ENCODE measurements around the gene KIAA0825. TPM values are rescaled to one million over a fixed set of nuclear protein-coding genes. Genes with fewer than 3 reads are reported as not detected.

The KIAA0825 gene
- total RNA-seq, 2 experiments from 2014 or later, result 0.19 to 0.32 TPM

DNA sequence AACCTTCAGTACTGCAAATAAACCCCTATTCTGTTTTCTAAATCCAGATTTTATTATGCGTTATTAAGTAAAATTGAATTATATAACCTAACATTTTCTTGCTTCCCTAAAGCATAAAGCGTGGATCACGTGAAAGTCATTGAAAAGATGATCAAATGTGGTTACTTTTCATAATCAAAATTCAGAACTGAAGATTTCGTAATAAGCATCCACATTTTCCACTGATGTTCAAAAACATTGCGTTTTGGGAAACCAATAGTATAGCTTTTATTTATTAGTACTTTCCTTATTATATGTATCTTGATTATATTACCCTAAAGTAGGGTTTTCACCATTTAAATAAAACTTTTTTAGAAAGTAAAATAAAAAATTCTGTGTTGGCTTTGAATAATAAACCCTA is 1.9 kb upstream of the KIAA0825 start:
- POLR2A ChIA-PET, result interaction anchor here (0.6 kb wide), 1 partner anchor 11 kb away, joined by 3 read pairs; no protein-coding TSS in a partner anchor
- H3K36me3 ChIP-seq (ENCODE audit: insufficient read depth, low read length), result no peaks in the 10 kb centered on the region
- H3K4me3 ChIP-seq (ENCODE audit: low read depth, low read length, poor library complexity, severe bottlenecking), result peak overlapping the region; percentile 91
- peaks cover 68% of the 10 kb centered on the region for H3K79me2 ChIP-seq (ENCODE audit: insufficient read depth, low read depth, low read length)
- no peaks in the 10 kb centered on the region for H3K9me2 ChIP-seq (ENCODE audit: insufficient read depth, low read length)
- peak overlapping the region; percentile 96 for H3K4me2 ChIP-seq (ENCODE audit: low read length)
- TF ChIP-seq, protein P1, sequence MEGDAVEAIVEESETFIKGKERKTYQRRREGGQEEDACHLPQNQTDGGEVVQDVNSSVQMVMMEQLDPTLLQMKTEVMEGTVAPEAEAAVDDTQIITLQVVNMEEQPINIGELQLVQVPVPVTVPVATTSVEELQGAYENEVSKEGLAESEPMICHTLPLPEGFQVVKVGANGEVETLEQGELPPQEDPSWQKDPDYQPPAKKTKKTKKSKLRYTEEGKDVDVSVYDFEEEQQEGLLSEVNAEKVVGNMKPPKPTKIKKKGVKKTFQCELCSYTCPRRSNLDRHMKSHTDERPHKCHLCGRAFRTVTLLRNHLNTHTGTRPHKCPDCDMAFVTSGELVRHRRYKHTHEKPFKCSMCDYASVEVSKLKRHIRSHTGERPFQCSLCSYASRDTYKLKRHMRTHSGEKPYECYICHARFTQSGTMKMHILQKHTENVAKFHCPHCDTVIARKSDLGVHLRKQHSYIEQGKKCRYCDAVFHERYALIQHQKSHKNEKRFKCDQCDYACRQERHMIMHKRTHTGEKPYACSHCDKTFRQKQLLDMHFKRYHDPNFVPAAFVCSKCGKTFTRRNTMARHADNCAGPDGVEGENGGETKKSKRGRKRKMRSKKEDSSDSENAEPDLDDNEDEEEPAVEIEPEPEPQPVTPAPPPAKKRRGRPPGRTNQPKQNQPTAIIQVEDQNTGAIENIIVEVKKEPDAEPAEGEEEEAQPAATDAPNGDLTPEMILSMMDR (conservative IDR thresholded peaks at IDR 0.05; ENCODE audit: low read length), result no peak
- no peak for TF ChIP-seq EZH2phosphoT487 (IDR thresholded peaks at IDR 0.05; ENCODE audit: borderline replicate concordance, low read depth, low read length)
- H3K4me1 ChIP-seq (ENCODE audit: insufficient read depth, low read length, poor library complexity, severe bottlenecking), result peaks cover 56% of the 10 kb centered on the region
- no peak overlapping the region for H3K27ac ChIP-seq (ENCODE audit: low read depth, low read length, poor library complexity, severe bottlenecking)
- no peak for DNase-seq (ENCODE audit: low spot score)
- no peaks in the 10 kb centered on the region for H3K9me3 ChIP-seq (ENCODE audit: low read length)
- intact Hi-C loops (cut with micrococcal nuclease; ENCODE audit: unreplicated experiment), result no loop called here
- H4K20me1 ChIP-seq (ENCODE audit: insufficient read depth, low read length), result peaks cover 21% of the 10 kb centered on the region; the same call in 1 of the 2 replicates
- no TSS peak for BruUV-seq (replicated peaks)
- CTCF ChIA-PET (ENCODE audit: unreplicated experiment), result no interaction called here
- H2AFZ ChIP-seq (ENCODE audit: low read length), result no peak overlapping the region

DNA sequence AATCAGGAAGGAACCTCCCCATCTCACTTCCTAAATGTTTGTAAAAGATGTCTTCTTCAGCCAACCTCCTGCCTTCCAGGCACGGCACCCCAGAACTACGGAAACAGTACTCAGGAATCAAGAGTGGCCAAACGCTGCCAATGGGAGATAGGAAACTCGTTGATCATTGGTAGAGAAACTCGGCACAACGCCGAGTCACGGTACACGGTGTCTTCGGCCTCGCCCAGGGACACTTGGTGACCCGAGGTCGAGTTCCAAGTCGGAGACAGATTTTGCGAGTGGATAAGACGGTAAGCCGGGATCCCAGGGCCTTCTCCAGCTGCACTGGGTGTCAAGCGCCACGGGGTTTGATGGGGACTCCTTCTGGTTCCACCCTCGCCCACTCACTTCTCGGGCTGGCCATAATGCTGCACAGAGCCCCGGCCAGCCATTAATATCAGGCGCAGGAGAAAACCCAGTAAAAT is 343 bp downstream of the KIAA0825 start:
- CTCF ChIA-PET (ENCODE audit: unreplicated experiment), result no interaction called here
- peak overlapping the region; percentile 62 for H3K27ac ChIP-seq (ENCODE audit: low read depth, low read length, poor library complexity, severe bottlenecking)
- H3K9me2 ChIP-seq (ENCODE audit: insufficient read depth, low read length), result no peaks in the 10 kb centered on the region
- peak overlapping the region; percentile 97 for H2AFZ ChIP-seq (ENCODE audit: low read length)
- POLR2A ChIA-PET, result interaction anchor here (0.6 to 1.5 kb wide), 6 partner anchors 8 to 22 kb away, joined by 3 to 6 read pairs (median 4); no protein-coding TSS in a partner anchor
- H3K4me3 ChIP-seq (ENCODE audit: low read depth, low read length, poor library complexity, severe bottlenecking), result peak overlapping the region; percentile 91
- TSS peak; percentile 67 for BruUV-seq (replicated peaks)
- H3K4me1 ChIP-seq (ENCODE audit: insufficient read depth, low read length, poor library complexity, severe bottlenecking), result peaks cover 47% of the 10 kb centered on the region
- H3K36me3 ChIP-seq (ENCODE audit: insufficient read depth, low read length), result no peaks in the 10 kb centered on the region
- peaks cover 21% of the 10 kb centered on the region; the same call in 1 of the 2 replicates for H4K20me1 ChIP-seq (ENCODE audit: insufficient read depth, low read length)
- TF ChIP-seq, protein P1 (conservative IDR thresholded peaks at IDR 0.05; ENCODE audit: low read length), result no peak
- no peak for TF ChIP-seq EZH2phosphoT487 (IDR thresholded peaks at IDR 0.05; ENCODE audit: borderline replicate concordance, low read depth, low read length)
- no peaks in the 10 kb centered on the region for H3K9me3 ChIP-seq (ENCODE audit: low read length)
- peak; percentile 16 for DNase-seq (ENCODE audit: low spot score)
- intact Hi-C loops (cut with micrococcal nuclease; ENCODE audit: unreplicated experiment), result loop anchor here (5.0 kb wide), 2 partner anchors 84 to 174 kb away; no protein-coding TSS in a partner anchor
- H3K79me2 ChIP-seq (ENCODE audit: insufficient read depth, low read depth, low read length), result peaks cover 48% of the 10 kb centered on the region
- H3K4me2 ChIP-seq (ENCODE audit: low read length), result peak overlapping the region; percentile 96

DNA sequence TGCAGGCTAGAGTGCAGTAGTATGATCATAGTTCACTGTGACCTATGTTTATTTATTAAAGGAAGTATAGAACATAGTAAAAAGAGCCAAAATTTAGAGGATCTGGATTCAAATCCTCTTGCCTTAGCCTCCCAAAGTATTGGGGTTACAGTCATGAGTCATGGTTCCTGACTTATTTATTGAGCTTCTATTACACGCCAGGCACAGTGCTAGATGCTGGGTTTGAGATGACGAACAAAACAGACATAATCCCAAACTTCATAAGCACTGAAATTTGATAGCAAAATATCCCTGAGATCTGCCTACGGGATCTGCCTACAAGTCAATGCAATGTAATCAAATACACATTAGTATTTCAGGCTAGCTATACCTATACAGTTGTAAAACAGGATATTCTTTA is 2.5 kb downstream of the KIAA0825 start:
- no peaks in the 10 kb centered on the region for H3K9me2 ChIP-seq (ENCODE audit: insufficient read depth, low read length)
- H3K27ac ChIP-seq (ENCODE audit: low read depth, low read length, poor library complexity, severe bottlenecking), result no peak overlapping the region
- POLR2A ChIA-PET, result interaction anchor here (0.5 kb wide), 1 partner anchor 106 kb away, joined by 3 read pairs; no protein-coding TSS in a partner anchor
- H3K4me1 ChIP-seq (ENCODE audit: insufficient read depth, low read length, poor library complexity, severe bottlenecking), result peaks cover 25% of the 10 kb centered on the region
- TF ChIP-seq, protein P1 (conservative IDR thresholded peaks at IDR 0.05; ENCODE audit: low read length), result no peak
- no peak for TF ChIP-seq EZH2phosphoT487 (IDR thresholded peaks at IDR 0.05; ENCODE audit: borderline replicate concordance, low read depth, low read length)
- H3K4me3 ChIP-seq (ENCODE audit: low read depth, low read length, poor library complexity, severe bottlenecking), result no peak overlapping the region
- intact Hi-C loops (cut with micrococcal nuclease; ENCODE audit: unreplicated experiment), result loop anchor here (5.0 kb wide), 2 partner anchors 86 to 176 kb away; no protein-coding TSS in a partner anchor
- no peak overlapping the region for H2AFZ ChIP-seq (ENCODE audit: low read length)
- H3K9me3 ChIP-seq (ENCODE audit: low read length), result no peaks in the 10 kb centered on the region
- H3K36me3 ChIP-seq (ENCODE audit: insufficient read depth, low read length), result no peaks in the 10 kb centered on the region
- BruUV-seq (replicated peaks), result no TSS peak
- H3K4me2 ChIP-seq (ENCODE audit: low read length), result no peak overlapping the region
- DNase-seq (ENCODE audit: low spot score), result no peak
- 0 out of 2 replicates have a peak, but pooled peaks cover 10% of the 10 kb centered on the region for H4K20me1 ChIP-seq (ENCODE audit: insufficient read depth, low read length)
- CTCF ChIA-PET (ENCODE audit: unreplicated experiment), result no interaction called here
- peaks cover 26% of the 10 kb centered on the region for H3K79me2 ChIP-seq (ENCODE audit: insufficient read depth, low read depth, low read length)
